Activated CD8-positive, alpha-beta memory T cell treated with anti-CD3 and anti-CD28 coated beads, Interleukin-2, amount 10 ng/mL, durations not matched to agents 7 days and 5 days (primary cell): Measurements from ENCODE around the gene RAD23A. TPM values are rescaled to one million over a fixed set of nuclear protein-coding genes. Genes with fewer than 3 reads are reported as not detected.

Experiments
- ATAC-seq: fragments of 150-1000 bp; cut with Tn5 transposase; one replicate; pipeline ENCODE4 v1.10.0; 2021; ENCODE audit warnings: moderate library complexity
- CTCF ChIA-PET: fragments of 350-600 bp; sonication (Branson Sonifier 250); formaldehyde crosslinking; loops from one replicate; lab custom pipeline; 2021; ENCODE audit warnings: antibody characterized with exemption; lab: Charles Lee
- DNase-seq: peaks from one replicate; pipeline ENCODE4 v3.0.0-alpha.2; 2020
- H3K27ac Mint-ChIP-seq: one replicate; pipeline ENCODE4 v1.8.0; 2021; ENCODE audit warnings: mild to moderate bottlenecking, mixed read lengths
- H3K27me3 Mint-ChIP-seq: one replicate; pipeline ENCODE4 v1.8.0; 2021; ENCODE audit warnings: mixed read lengths
- H3K36me3 Mint-ChIP-seq: one replicate; pipeline ENCODE4 v1.8.0; 2021; ENCODE audit warnings: mild to moderate bottlenecking, mixed read lengths
- H3K4me1 Mint-ChIP-seq: one replicate; pipeline ENCODE4 v1.8.0; 2021; ENCODE audit warnings: mixed read lengths
- H3K4me3 Mint-ChIP-seq: one replicate; pipeline ENCODE4 v1.8.0; 2021; ENCODE audit warnings: mild to moderate bottlenecking, moderate library complexity, mixed read lengths
- H3K9me3 Mint-ChIP-seq: one replicate; pipeline ENCODE4 v1.8.0; 2022; ENCODE audit warnings: low read depth, mixed read lengths
- total RNA-seq, 2 experiments: library from RNA; stranded (reverse); gene quantifications; one replicate each; pipeline ENCODE4 v1.2.3, GENCODE V29; 2021

The RAD23A gene
- total RNA-seq, 2 experiments from 2014 or later = 164 to 168 TPM

- CTCF ChIA-PET = interaction anchor here (0.6 to 13.9 kb wide), 6 partner anchors 20 to 108 kb away, joined by 3 to 204 read pairs (median 4); no protein-coding TSS in a partner anchor
- H3K27me3 Mint-ChIP-seq = peaks cover 7% of the 10 kb centered on the region
- H3K9me3 Mint-ChIP-seq = no peaks in the 10 kb centered on the region
- no peaks in the 10 kb centered on the region for H3K36me3 Mint-ChIP-seq
- H3K4me1 Mint-ChIP-seq = peaks cover 2% of the 10 kb centered on the region
- no peak overlapping the region for H3K27ac Mint-ChIP-seq
- ATAC-seq = no peak
- DNase-seq = no peak
- no peak overlapping the region for H3K4me3 Mint-ChIP-seq
These were observed 39.6 kb downstream of the RAD23A start for GRCh38 chr19:12985049-12985776.

- Mint-ChIP-seq H3K4me3 (no peak overlapping the region), H3K27me3 (peaks cover 7% of the 10 kb centered on the region), H3K4me1 (peaks cover 2% of the 10 kb centered on the region), H3K9me3 (no peaks in the 10 kb centered on the region), H3K36me3 (no peaks in the 10 kb centered on the region), H3K27ac (no peak overlapping the region)
- CTCF ChIA-PET = interaction anchor here (0.6 kb wide), 1 partner anchor 224 kb away, joined by 3 read pairs; no protein-coding TSS in a partner anchor
- ATAC-seq (no peak), DNase-seq (no peak)
These were observed 41.1 kb downstream of the RAD23A start for GRCh38 chr19:12986726-12987125.

- H3K9me3 Mint-ChIP-seq = no peaks in the 10 kb centered on the region
- CTCF ChIA-PET = no interaction called here
- no peak for ATAC-seq
These were observed 41.5 kb downstream of the RAD23A start for GRCh38 chr19:12987190-12987589.

GRCh38 chr19:12987781-12988180 is 42.1 kb downstream of the RAD23A start:
- Mint-ChIP-seq H3K4me3 (no peak overlapping the region), H3K4me1 (peaks cover 2% of the 10 kb centered on the region), H3K27ac (no peak overlapping the region), H3K27me3 (peaks cover 7% of the 10 kb centered on the region), H3K9me3 (no peaks in the 10 kb centered on the region), H3K36me3 (no peaks in the 10 kb centered on the region)
- no peak for DNase-seq
- CTCF ChIA-PET = no interaction called here
- no peak for ATAC-seq

More at GRCh38 chr19:12987190-12987589, 41.5 kb downstream of the RAD23A start:
- no peak for DNase-seq
- Mint-ChIP-seq H3K36me3 (no peaks in the 10 kb centered on the region), H3K27me3 (peaks cover 7% of the 10 kb centered on the region), H3K4me1 (peaks cover 2% of the 10 kb centered on the region), H3K27ac (no peak overlapping the region), H3K4me3 (no peak overlapping the region)

- H3K4me1 Mint-ChIP-seq = peaks cover 6% of the 10 kb centered on the region
These were observed 44.8 kb downstream of the RAD23A start for GRCh38 chr19:12990431-12990830.

GRCh38 chr19:12990853-12991252 is 45.2 kb downstream of the RAD23A start:
- H3K9me3 Mint-ChIP-seq = no peaks in the 10 kb centered on the region
- H3K27me3 Mint-ChIP-seq = peaks cover 18% of the 10 kb centered on the region
- DNase-seq (no peak), ATAC-seq (no peak)
- no peak overlapping the region for H3K4me3 Mint-ChIP-seq
- H3K4me1 Mint-ChIP-seq = peaks cover 6% of the 10 kb centered on the region
- CTCF ChIA-PET = no interaction called here
- H3K27ac Mint-ChIP-seq = no peak overlapping the region
- H3K36me3 Mint-ChIP-seq = peaks cover 2% of the 10 kb centered on the region

More at GRCh38 chr19:12990431-12990830, 44.8 kb downstream of the RAD23A start:
- ATAC-seq = no peak
- H3K36me3 Mint-ChIP-seq = peaks cover 2% of the 10 kb centered on the region
- CTCF ChIA-PET = no interaction called here
- no peak overlapping the region for H3K4me3 Mint-ChIP-seq
- no peak for DNase-seq
- no peak overlapping the region for H3K27ac Mint-ChIP-seq
- peaks cover 18% of the 10 kb centered on the region for H3K27me3 Mint-ChIP-seq
- H3K9me3 Mint-ChIP-seq = no peaks in the 10 kb centered on the region

- H3K27ac Mint-ChIP-seq = no peak overlapping the region
- DNase-seq (no peak), ATAC-seq (no peak)
- no peaks in the 10 kb centered on the region for H3K9me3 Mint-ChIP-seq
- CTCF ChIA-PET = interaction anchor here (0.7 to 1.0 kb wide), 2 partner anchors 14 to 43 kb away, joined by 3 to 4 read pairs; no protein-coding TSS in a partner anchor
- peaks cover 21% of the 10 kb centered on the region for H3K27me3 Mint-ChIP-seq
- H3K4me1 Mint-ChIP-seq = peaks cover 6% of the 10 kb centered on the region
- H3K4me3 Mint-ChIP-seq = no peak overlapping the region
- peaks cover 2% of the 10 kb centered on the region for H3K36me3 Mint-ChIP-seq
These were observed 45.6 kb downstream of the RAD23A start for GRCh38 chr19:12991296-12991695.

- Mint-ChIP-seq H3K4me1 (peaks cover 6% of the 10 kb centered on the region), H3K9me3 (no peaks in the 10 kb centered on the region), H3K4me3 (no peak overlapping the region), H3K27me3 (peaks cover 32% of the 10 kb centered on the region), H3K36me3 (peaks cover 2% of the 10 kb centered on the region), H3K27ac (no peak overlapping the region)
- DNase-seq (no peak), ATAC-seq (no peak)
- CTCF ChIA-PET = interaction anchor here (0.7 kb wide), 1 partner anchor 27 kb away, joined by 3 read pairs; no protein-coding TSS in a partner anchor
These were observed 47.1 kb downstream of the RAD23A start for GRCh38 chr19:12992729-12993128.

- Mint-ChIP-seq H3K4me1 (peaks cover 6% of the 10 kb centered on the region), H3K27me3 (peaks cover 36% of the 10 kb centered on the region), H3K9me3 (no peaks in the 10 kb centered on the region), H3K4me3 (no peak overlapping the region), H3K27ac (no peak overlapping the region), H3K36me3 (peaks cover 2% of the 10 kb centered on the region)
- DNase-seq (no peak), ATAC-seq (no peak)
- CTCF ChIA-PET = interaction anchor here (1.0 to 1.4 kb wide), 2 partner anchors 40 to 68 kb away, joined by 4 to 5 read pairs; no protein-coding TSS in a partner anchor
These were observed 47.9 kb downstream of the RAD23A start for GRCh38 chr19:12993562-12993961.

- Mint-ChIP-seq H3K36me3 (peaks cover 2% of the 10 kb centered on the region), H3K27ac (peak within 1 kb of the TSS; percentile 61)
- peak; percentile 32 for ATAC-seq
These were observed 49.3 kb downstream of the RAD23A start, which contains the start of gene NFIX for GRCh38 chr19:12994701-12995595. Gene NFIX, plus strand, starts transcription at chr19:12995475. Its CDS starts 363 bp downstream, at chr19:12995838.

GRCh38 chr19:12995596-12996405 is 50.1 kb downstream of the RAD23A start:
- CTCF ChIA-PET = interaction anchor here (1.2 kb wide), 1 partner anchor 65 kb away, joined by 4 read pairs; no protein-coding TSS in a partner anchor

More at GRCh38 chr19:12994701-12995595, 49.3 kb downstream of the RAD23A start, which contains the start of gene NFIX:
- Mint-ChIP-seq H3K4me3 (peak within 1 kb of the TSS; percentile 76), H3K9me3 (no peaks in the 10 kb centered on the region), H3K4me1 (peaks cover 6% of the 10 kb centered on the region), H3K27me3 (peaks cover 36% of the 10 kb centered on the region)
- no peak for DNase-seq
- CTCF ChIA-PET = interaction anchor here (1.0 to 1.4 kb wide), 3 partner anchors 39 to 66 kb away, joined by 4 to 5 read pairs (median 4); no protein-coding TSS in a partner anchor

GRCh38 chr19:12996406-12997094 is 50.9 kb downstream of the RAD23A start:
- CTCF ChIA-PET = no interaction called here
- H3K4me1 Mint-ChIP-seq = peaks cover 6% of the 10 kb centered on the region

More at GRCh38 chr19:12995596-12996405, 50.1 kb downstream of the RAD23A start:
- DNase-seq = no peak
- peaks cover 2% of the 10 kb centered on the region for H3K36me3 Mint-ChIP-seq
- ATAC-seq = peak; percentile 10
- peaks cover 6% of the 10 kb centered on the region for H3K4me1 Mint-ChIP-seq
- no peak overlapping the region for H3K27ac Mint-ChIP-seq
- H3K9me3 Mint-ChIP-seq = no peaks in the 10 kb centered on the region
- no peak overlapping the region for H3K4me3 Mint-ChIP-seq
- peaks cover 36% of the 10 kb centered on the region for H3K27me3 Mint-ChIP-seq

More at GRCh38 chr19:12996406-12997094, 50.9 kb downstream of the RAD23A start:
- Mint-ChIP-seq H3K4me3 (peak overlapping the region; percentile 15), H3K36me3 (peaks cover 2% of the 10 kb centered on the region), H3K27ac (no peak overlapping the region), H3K27me3 (peaks cover 36% of the 10 kb centered on the region), H3K9me3 (no peaks in the 10 kb centered on the region)
- no peak for ATAC-seq
- no peak for DNase-seq
